ENCODE measurements around the gene TNS3.

The TNS3 gene

DNA sequence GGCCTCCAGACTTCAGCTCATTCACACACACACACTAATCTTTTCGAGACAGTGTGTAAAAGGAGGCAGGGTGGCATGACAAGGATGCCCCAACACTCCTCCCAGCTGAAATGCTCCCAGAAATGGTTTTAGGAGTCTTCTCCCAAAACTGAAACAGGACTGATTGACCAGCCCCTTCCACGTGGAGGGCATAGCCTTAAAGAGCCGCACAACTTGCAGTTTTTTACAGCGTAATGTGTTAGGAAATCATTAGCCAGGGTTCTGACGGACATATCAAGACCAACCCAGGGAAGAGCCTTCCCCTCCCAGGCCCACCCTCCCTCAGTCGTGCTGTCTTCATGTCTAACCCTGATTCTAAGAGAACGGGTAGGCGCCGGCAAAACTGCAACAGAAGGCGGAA is 224.6 kb downstream of the TNS3 start:
- no peak for DNase-seq

DNA sequence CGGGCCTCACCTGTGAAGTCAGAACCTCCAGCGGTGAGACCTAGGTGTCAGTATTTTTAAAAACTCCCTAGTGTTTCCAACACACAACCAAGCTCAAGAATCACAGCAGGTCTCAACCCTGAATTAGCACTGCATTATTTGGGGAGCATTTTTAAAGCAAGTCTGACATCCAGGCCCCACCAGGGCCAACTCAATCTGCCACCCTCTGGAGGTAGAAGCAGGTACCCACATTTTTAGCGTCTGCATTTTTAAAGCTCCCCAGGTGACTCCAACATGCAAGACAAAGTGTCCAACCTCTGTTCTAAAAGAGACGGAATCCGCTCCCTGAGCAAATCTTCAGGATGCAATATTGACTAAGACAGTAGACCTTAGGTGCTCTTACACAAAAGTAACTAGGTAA is 225.7 kb downstream of the TNS3 start:
- no peak for DNase-seq

DNA sequence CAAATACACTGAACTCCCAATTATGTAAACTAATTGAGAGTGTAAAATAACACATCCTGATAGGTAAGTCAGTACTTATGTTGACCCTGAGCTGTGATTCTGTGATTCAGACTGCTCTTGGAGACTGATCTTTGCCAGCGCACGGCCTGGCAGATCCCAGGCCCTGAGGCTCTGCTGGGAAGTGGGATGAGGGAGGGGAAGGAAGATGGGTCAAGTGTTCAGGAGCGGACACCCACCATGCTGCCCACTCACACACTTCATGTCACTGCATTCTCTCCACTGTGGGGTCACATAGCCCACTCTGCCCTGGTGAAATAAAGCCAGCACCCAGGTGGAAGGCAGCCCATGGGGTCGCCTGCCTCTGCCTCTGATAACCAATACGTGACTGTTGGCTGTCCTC is 226.2 kb downstream of the TNS3 start:
- no peak for DNase-seq

DNA sequence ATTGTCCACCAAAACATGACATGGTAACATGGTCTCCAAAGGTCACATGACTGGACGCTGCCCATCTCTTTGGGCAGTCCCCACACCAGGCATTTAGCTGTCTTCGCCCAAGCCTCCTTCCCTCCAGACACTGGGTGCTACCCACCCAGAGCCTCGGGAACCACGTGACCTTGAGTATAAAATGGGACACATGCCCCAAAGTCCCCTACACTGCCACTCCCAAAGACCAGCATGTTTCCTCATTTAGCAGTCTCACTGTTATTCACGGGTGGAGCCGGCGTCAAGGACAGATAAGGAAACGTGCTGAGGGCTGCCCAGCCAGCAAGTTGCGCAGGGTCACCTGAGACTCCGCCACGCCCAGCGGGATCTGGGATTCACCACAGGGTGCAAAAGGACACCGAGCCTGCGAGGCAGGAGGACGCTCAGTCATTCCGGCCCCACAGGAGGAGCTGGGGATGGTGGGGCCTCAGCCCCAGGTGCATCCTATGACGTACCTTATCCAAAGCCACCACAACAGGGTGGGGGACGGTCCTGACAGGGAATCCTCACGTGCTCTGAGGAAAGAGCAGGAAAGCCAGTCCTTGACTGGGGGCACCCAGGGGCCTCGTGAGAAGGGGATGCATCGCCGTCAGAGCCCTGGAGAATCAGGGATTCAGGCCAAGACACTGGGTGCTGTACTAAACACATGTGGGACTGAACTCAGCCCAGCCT is 226.9 kb downstream of the TNS3 start:
- DNase-seq: no peak

DNA sequence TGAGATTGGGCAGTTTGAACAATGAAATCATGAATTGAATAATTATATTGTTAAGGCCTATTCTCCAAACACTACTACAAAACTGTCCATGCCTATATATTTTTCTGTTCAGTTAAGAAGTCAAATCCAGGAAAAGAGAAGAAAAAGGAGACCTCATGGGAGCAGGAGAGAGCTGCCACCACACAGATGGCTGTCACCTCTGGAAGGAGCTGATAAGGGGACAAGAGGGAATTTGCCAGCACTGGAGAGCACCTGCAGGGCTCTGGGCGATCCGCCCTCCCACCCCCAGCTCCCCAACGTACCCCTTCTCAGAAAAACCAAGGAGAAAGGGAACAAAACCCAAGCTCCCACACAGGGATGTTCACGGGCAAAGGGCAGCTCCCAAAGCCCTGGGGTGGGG is 227.8 kb downstream of the TNS3 start:
- DNase-seq: no peak

DNA sequence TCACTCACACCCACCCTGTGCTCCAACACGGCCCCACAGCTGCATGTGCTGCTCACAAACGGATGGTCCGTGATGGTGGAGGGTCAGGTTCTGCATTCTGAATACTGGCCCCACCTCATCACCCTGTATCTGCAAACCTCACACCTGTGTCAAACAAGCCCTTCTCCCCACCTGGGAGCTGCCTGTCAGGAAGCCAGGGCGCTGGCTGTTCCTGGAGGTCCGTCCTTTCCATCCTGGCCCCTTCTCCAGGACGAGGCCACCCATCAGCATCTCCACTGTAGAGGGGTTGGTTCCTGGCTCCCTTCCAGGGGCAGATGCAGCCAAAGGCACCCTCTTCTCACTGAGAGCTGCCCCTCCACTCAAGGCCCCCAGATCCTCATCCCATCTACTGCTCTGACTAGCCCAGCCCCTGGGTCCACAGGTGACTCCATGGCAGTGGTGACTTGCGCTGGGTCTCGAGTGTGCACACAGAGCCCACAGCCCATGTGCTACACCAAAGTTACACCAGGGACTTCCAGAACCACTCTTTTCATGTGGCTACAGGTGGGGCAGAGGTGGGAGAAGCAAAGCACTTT is 229.4 kb downstream of the TNS3 start:
- no peak for DNase-seq

DNA sequence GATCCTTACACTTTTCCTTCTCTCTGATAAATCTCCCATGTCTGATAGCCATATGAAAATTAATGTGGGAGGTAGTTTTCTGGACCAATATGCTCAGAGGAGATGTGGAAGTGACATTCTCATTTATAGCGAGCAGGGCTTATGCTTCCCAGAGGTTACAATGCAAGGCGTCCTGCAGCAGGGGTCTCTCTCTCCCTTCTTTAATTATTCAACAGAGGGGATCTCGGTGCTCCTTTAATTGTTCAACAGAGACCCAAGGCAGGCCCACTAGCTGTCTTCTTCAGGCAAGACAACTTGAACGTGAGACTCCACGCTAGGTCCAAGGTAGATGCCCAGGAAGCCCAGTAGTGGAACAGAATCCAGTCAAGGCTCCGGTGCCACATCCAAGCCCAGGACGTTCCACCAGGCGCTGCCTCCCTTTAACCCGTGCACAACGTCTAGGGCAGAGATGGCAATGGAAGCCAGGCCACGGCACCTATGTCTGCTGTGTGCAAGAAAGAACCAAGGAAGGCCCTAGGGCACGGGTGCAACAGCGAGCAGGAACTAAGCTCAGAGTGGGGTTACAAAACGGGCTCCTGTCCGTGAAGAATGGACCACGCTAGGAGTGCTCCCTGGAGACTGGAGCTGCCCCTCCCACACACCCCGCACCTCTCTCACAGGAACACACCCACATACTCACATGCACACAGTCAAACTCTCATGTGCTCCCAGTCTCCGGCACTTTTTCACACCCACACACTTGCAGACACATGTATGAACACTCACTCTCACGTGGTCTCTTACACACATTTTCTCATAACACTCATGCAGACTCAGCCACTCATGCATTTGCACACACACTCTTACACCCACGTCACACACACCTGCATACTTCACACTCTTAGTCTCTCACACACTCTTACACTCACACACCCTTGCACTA is 230.4 kb downstream of the TNS3 start:
- DNase-seq: no peak

DNA sequence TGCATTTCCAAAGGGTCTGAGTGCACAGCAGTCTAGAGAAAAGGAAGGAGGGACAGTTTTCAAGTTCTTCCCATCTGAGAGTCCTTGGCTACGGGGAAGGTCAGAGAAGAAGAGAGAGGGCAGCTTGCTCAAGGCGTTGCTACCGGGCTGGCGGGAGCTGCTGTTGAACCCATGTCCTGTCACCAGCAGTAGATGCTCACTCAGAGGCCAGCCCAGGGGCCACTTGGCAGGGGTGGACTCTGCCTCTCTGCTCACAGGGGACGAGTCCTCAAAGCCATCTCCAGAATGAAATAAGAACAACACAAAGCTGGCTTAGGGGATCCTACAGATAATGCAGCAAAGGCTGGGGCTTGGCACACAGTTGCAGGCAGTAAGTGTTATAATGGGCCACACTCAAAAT is 231.5 kb downstream of the TNS3 start:
- DNase-seq: no peak

DNA sequence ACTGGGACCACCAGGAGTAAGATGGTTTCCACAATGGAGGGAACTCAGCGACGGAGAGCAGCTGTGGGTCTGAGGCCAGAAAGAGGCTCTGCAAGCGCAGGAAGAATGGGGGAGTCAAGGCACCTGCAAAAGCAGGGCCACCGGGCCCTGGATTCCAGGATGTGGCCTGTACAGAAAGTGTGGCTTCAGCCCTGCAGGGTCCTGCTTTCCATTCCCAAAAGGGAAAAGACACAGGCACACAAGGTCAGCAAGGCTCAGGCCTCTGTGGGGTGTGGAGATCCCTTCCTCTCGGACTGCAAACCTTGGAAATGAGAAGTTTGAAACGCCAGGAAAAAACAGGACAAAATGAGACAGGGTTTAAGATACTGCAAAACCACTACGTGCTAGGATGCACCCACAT is 232.5 kb downstream of the TNS3 start:
- DNase-seq: no peak

DNA sequence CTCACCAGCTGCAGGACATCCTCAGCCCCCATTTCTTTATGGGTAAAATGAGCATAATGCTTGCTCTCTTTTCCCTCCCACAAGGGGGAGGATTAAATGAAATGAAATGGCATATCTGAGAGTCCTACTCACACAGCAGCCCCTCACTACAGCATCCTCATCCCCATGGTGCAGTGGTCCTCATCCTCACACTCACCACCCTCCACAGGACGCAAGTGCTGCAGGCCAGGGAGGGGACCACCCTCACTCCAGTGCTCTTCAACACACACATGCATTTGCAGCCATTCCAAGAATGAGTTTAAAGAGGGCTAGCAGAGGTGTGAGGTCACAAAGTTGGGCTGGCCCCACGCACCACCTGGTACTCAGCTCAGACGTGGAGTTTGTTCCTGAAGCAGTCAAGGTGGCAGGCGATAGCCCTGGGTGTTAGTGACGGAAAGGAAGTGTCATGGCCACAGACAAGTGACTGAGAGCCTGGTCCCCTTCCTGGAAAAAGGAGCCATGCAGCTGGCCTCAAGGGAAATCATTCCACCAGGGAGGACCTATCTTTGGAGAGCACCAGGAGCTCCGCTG is 234.0 kb downstream of the TNS3 start:
- no peak for DNase-seq

DNA sequence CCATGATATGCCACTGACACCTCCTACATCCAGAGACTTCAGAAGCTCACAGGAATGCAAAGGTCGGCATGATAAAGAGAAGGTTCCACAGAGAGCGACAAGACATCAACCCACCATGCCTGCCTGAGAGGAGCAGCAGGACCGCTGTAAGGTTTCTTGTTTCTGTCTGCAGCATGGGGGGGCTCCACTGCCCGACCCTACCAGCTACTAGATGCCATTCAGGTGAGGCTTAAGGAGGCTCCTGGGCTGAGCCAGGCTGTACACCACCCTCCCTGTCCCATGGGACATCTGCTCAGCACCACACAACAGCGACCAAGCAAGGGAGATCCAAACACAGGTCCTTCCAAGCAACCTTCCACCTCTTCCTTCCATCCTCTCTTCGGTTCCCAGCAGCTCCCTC is 234.6 kb downstream of the TNS3 start:
- DNase-seq: no peak

DNA sequence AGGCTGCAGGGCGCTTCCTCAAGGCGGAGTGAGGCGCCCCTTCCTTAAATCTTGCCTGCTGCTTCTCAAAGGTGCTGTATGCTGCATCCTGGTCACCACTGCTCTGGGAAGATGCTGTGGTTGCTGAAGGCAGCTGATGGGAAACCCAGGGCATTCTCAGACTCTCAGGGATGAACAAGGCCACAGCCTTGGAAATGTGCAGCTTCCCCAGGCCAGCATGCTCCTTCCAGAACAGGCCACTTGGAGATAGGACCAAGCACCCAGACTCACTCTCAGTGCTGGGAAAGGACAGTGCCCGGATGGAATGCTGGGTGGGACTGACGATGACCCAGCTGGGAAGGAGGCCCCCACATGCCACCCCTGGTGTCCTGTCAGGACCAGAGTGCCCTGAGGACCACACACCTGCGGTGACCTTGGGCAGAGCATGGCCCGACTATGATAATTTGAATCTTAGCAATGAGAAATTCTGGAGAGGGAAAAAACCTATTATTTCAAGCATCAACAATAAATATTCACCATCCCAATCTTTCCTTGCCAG is 235.5 kb downstream of the TNS3 start:
- DNase-seq: no peak

DNA sequence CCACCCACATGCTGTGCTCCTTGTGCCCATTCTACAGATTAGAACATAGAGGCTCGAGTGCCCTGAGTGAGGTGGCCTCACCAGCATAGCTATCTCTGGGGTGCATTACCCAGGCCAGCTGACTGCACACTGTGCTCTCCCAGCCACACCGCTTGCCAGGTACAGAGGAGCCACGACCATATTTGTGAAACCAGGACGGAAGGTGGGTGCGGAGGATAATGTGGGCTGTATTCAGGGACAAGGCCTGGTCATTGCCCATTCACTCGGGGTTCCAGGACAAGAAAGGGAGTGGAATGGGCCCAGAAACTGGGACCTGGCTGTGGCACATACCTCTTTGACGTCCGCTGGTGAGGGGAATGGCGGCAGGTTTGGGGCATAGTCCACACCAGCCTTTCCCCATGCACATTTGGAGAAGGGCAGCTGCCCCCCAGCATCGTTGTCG is 236.0 kb downstream of the TNS3 start:
- DNase-seq: no peak

DNA sequence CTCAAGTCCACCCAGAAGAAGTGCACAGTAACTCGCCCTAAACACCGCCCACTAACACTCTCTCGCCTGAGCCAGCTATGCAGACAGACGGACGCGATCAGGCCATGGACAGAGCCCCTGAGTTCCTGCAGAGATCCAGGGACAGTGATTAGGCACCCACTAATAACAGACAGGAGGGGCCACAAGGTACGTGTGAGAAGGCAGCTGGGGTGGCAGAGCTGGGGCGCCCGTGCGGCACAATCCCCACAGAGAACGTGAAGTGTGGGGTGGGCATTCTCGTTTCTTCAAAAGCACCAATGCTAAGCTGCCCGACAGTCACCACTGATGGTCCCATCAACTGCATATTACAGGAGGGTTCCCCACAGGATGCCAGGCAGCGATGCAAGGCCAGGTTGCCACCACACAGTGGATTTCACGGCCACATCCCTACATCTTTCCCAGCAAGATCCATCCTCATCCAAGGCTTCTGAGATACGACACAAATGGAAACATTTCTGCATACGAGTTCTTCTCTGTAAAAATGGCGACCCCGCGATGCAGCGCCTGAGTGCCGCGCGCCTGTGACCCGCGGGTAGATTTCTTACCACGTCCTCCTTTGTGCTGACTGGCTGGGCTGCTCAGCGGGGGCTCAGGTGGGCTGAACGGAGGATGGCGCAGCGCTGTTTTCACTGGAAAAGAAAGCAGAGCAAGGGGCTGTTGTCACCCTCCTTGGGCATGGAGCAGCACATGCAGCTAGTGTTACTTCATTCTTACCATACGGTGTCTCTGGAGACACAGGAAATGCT is 237.5 kb downstream of the TNS3 start:
- no peak for DNase-seq

DNA sequence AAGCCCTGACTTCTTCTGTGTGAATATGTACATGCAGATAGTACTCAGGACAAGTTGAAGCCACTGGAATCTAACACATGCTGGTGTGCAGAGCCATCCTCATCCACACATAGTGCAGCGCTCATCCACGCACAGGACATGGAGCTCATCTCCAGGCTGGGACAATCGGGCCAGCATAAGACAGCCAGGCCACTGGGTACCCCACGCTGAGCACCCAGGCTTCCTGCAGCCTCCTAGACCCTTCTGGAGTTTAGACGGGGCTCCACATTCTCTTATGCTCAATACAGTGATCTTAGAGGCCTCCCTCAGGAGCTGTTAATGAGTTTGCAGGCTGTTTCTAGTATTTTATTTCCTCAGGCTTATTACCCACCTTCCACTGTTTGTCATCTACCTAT is 238.9 kb downstream of the TNS3 start:
- DNase-seq: no peak

DNA sequence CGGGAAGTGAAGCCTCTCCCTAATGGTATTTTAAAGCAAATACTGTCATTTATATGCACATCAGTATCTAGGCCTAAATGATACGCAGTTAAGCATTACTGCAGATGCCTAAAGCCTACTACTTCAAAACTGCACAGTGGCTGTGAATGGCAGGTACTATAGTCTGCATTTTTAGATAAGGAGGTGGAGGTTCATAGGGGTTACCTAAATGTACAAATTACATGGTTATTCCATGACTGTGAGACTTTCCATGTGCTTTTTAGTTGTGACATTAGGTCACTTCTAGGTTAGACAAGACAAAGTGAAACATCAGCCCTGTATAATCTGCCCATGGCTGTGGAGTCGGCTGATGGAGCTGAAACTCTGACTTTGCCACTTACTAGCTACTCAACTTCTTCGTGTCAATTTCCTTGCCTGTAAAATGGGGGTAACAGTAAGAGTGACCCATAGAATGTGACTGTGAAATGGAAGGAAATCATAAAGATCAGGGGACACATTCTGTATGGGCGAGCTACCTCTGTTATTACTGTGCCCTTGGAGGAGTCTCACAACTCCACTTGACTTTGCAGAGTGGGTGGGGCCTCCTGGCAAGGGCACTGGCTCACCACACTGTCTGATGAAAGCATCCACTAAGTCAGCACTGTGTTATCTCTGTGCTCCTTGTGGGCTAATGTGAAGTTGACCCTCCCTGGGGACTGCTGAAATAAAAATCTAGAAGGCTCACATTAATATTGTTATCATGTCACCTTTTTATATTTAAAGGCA is 239.4 kb downstream of the TNS3 start:
- no peak for DNase-seq

DNA sequence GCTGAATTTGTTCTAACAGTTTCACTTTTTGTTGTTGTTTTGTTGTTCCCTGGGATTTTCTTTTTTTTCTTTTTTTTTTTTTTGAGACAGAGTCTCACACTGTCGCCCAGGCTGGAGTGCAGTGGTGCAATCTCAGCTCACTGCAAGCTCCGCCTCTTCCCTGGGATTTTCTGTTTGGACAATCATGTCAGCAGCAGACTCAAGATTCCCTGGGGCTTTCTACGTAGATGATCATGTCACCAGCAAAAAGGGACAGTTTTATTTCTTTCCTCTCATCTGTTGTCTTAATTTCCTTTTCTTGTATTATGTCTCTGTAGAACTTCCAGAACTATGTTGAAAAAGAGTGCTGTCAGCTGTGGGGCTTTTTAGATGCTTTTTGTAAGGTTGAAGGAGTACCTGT is 241.4 kb downstream of the TNS3 start:
- no peak for DNase-seq

DNA sequence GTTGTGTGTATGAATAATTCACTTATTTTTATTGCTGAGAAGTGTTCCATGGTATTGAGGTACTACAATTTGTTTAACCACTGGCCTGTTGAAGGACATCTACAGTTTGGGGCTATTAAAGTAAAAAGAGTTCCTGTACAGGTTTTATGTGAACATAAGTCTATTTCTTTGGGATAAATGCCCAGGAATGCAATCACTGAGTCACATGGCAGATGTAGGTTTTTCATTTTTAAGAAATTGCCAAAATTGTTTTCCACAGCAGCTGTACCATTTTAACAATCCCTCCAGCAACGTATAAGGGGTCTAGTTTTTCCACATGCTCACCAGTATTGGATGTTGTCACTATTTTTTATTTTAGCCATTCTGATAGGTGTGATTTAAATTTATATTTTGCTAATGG is 243.9 kb downstream of the TNS3 start:
- no peak for DNase-seq

DNA sequence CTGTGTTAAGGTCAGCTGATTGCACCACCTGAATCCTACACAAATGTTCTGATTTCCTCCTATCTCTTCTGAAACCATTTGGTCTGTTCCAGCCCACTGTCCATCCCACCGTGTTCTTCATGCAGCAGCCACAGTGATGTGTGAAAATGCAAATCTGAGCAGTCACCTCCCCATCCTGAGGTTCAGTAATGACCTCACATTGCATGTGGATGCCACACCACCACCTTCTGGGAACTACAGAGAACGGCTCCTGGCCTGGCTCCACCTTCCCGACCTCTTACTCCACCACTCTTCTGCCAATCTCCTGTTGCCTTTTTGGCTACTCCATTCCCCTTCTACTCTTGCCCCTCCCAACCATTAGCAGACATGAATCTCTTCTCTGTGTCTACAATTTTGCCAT is 244.4 kb downstream of the TNS3 start:
- DNase-seq: no peak

DNA sequence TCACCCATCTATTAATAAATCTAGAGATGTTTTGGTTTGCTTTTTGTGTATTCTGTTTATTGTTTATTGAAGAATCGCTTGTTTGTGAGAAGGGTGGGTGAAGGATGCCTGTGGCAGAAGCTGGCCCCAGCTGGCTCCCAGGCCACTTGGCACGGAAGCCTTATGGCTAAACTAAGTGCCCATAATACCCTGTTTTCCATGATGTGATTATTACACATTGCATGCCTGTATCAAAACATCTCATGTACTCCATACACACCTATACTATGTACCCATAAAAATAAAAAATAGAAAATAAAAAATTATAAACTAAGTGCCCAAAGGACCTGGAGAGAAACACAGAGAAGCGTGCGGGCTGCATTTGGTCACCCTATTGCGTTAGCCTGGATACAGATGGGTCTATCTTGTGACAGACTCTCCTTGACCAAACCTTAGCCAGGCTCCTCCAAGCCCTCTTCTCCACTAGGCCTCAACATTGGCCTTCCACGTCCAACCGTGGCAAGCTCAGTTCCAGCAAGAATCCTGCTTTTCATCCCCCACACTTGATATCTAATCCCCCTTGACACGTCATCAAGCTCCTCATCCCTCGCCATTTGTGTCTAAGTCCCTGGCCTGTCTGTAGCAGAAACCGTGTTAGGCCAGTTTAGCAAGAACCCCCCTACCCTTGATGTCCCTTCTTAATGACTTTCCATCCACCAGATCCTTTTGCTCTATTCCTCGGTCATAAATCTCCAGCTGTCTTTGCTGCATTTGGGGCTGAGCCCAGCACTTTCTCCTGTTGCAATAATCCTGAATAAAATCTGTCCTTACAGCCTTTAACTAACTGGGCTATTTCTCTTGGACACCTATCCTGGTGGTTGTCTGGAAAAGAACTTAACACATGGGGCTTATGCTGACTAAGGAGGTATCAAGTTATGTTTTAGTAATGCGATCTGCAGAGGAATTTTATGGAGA is 245.2 kb downstream of the TNS3 start:
- DNase-seq: no peak
